ENCODE results near the gene NFIX. TPM values are rescaled to one million over a fixed set of nuclear protein-coding genes. Genes with fewer than 3 reads are reported as not detected.
"Not testable (repeated sequence)": the region's sequence is repeated elsewhere in the genome, so short reads cannot be mapped to it uniquely, and the experiment has no call there.

NFIX gene
- total RNA-seq, 2 experiments from 2014 or later, result 3.0 to 3.3 TPM

GRCh38 chr19:12948612-12949362 is 46.5 kb upstream of the NFIX start:
- peaks cover 0 to under 1% of the 10 kb centered on the region in 2 experiments for H3K9me3 ChIP-seq (ENCODE audit: control insufficient read depth in 1 of 2, insufficient read depth in 1 of 2, low read length in 2 of 2)
- H3K27ac ChIP-seq (ENCODE audit: low read depth in 1 of 2, low read length in 2 of 2), result no peak overlapping the region
- TF ChIP-seq, protein P1, sequence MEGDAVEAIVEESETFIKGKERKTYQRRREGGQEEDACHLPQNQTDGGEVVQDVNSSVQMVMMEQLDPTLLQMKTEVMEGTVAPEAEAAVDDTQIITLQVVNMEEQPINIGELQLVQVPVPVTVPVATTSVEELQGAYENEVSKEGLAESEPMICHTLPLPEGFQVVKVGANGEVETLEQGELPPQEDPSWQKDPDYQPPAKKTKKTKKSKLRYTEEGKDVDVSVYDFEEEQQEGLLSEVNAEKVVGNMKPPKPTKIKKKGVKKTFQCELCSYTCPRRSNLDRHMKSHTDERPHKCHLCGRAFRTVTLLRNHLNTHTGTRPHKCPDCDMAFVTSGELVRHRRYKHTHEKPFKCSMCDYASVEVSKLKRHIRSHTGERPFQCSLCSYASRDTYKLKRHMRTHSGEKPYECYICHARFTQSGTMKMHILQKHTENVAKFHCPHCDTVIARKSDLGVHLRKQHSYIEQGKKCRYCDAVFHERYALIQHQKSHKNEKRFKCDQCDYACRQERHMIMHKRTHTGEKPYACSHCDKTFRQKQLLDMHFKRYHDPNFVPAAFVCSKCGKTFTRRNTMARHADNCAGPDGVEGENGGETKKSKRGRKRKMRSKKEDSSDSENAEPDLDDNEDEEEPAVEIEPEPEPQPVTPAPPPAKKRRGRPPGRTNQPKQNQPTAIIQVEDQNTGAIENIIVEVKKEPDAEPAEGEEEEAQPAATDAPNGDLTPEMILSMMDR (IDR thresholded peaks at IDR 0.05), result no peak
- intact Hi-C loops (cut with DNase I, micrococcal nuclease), result no loop called here
- Mint-ChIP-seq H3K4me3 (peak overlapping the region; percentile 45), H3K36me3 (ENCODE audit: low read depth) (peaks cover 93% of the 10 kb centered on the region), H3K9me3 (no peaks in the 10 kb centered on the region), H3K27me3 (peaks cover 4% of the 10 kb centered on the region), H3K4me1 (ENCODE audit: low read depth) (peaks cover 29% of the 10 kb centered on the region), H3K27ac (peak overlapping the region; percentile 47)
- H3K4me1 ChIP-seq (ENCODE audit: insufficient read depth, low read length), result peaks cover 41% of the 10 kb centered on the region
- H3K27me3 ChIP-seq (ENCODE audit: control insufficient read depth in 1 of 2, insufficient read depth in 2 of 2, low read length in 2 of 2), result no peaks in the 10 kb centered on the region
- DNase-seq, result no peak
- POLR2A ChIA-PET, result interaction anchor here (0.5 to 1.5 kb wide), 2 partner anchors 16 to 1519 kb away, joined by 3 to 5 read pairs; partner anchors contain the start of gene FARSA
- no peak for ATAC-seq (ENCODE audit: poor library complexity)
- H3K4me3 ChIP-seq (ENCODE audit: low read length), result no peak overlapping the region
- peaks cover 69% of the 10 kb centered on the region for H3K36me3 ChIP-seq (ENCODE audit: insufficient read depth, low read length)
- CTCF ChIA-PET, result interaction anchor here (0.6 to 2.4 kb wide), 2 partner anchors 17 to 313 kb away, joined by 4 to 7 read pairs; no protein-coding TSS in a partner anchor

GRCh38 chr19:12949363-12950283 is 45.7 kb upstream of the NFIX start:
- no peak for DNase-seq
- Mint-ChIP-seq H3K4me3 (peak overlapping the region; percentile 61), H3K36me3 (ENCODE audit: low read depth) (peaks cover 93% of the 10 kb centered on the region), H3K4me1 (ENCODE audit: low read depth) (peaks cover 31% of the 10 kb centered on the region), H3K27me3 (peaks cover 4% of the 10 kb centered on the region), H3K9me3 (no peaks in the 10 kb centered on the region), H3K27ac (peak overlapping the region; percentile 36)
- ChIA-PET CTCF (interaction anchor here (2.4 kb wide), 1 partner anchor 16 kb away, joined by 7 read pairs; no protein-coding TSS in a partner anchor), POLR2A (interaction anchor here (0.5 kb wide), 1 partner anchor 1518 kb away, joined by 3 read pairs; no protein-coding TSS in a partner anchor)
- H3K36me3 ChIP-seq (ENCODE audit: insufficient read depth, low read length), result peaks cover 70% of the 10 kb centered on the region
- intact Hi-C loops (cut with DNase I, micrococcal nuclease), result no loop called here
- TF ChIP-seq, protein P1 (IDR thresholded peaks at IDR 0.05), result no peak
- no peaks in the 10 kb centered on the region for H3K9me3 ChIP-seq (ENCODE audit: control insufficient read depth in 1 of 2, insufficient read depth in 1 of 2, low read length in 2 of 2)
- no peaks in the 10 kb centered on the region for H3K27me3 ChIP-seq (ENCODE audit: control insufficient read depth in 1 of 2, insufficient read depth in 2 of 2, low read length in 2 of 2)
- no peak for ATAC-seq (ENCODE audit: poor library complexity)
- H3K27ac ChIP-seq (ENCODE audit: low read depth in 1 of 2, low read length in 2 of 2), result no peak overlapping the region
- H3K4me1 ChIP-seq (ENCODE audit: insufficient read depth, low read length), result peaks cover 41% of the 10 kb centered on the region
- no peak overlapping the region for H3K4me3 ChIP-seq (ENCODE audit: low read length)

DNA sequence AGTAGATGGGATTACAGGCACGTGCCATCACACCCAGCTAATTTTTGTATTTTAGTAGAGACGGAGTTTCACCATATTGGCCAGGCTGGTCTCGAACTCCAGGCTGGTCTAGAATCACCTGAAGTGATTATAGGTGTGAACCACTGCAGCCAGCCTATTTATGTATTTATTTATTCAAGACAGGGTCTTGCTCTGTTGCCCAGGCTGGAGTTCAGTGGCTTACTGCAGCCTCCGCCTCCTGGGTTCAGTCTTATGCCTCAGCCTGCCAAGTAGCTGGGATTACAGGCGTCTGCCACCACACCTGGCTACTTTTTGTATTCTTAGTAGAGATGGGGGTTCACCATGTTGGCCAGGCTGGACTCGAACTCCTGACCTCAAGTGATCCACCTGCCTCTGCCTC is 43.2 kb upstream of the NFIX start:
- POLR2A ChIA-PET, result interaction anchor here (2.0 kb wide), 1 partner anchor 14 kb away, joined by 8 read pairs; the partner anchor contains the start of gene CALR
- peaks cover 68% of the 10 kb centered on the region for H3K36me3 ChIP-seq (ENCODE audit: insufficient read depth, low read length)
- Mint-ChIP-seq H3K27ac (peak overlapping the region; percentile 39), H3K4me1 (ENCODE audit: low read depth) (peaks cover 23% of the 10 kb centered on the region), H3K36me3 (ENCODE audit: low read depth) (peaks cover 79% of the 10 kb centered on the region)
- H3K9me3 Mint-ChIP-seq; ATAC-seq (ENCODE audit: poor library complexity); H3K27me3 Mint-ChIP-seq; H3K4me3 ChIP-seq (ENCODE audit: low read length); H3K27me3 ChIP-seq (ENCODE audit: control insufficient read depth in 1 of 2, insufficient read depth in 2 of 2, low read length in 2 of 2); H3K9me3 ChIP-seq (ENCODE audit: control insufficient read depth in 1 of 2, insufficient read depth in 1 of 2, low read length in 2 of 2); H3K4me3 Mint-ChIP-seq; DNase-seq; intact Hi-C loops (cut with DNase I, micrococcal nuclease); H3K27ac ChIP-seq (ENCODE audit: low read depth in 1 of 2, low read length in 2 of 2): not testable (repeated sequence)
- CTCF ChIA-PET, result interaction anchor here (0.6 to 5.5 kb wide), 2 partner anchors 13 to 24 kb away, joined by 4 to 30 read pairs; no protein-coding TSS in a partner anchor
- H3K4me1 ChIP-seq (ENCODE audit: insufficient read depth, low read length), result peaks cover 39% of the 10 kb centered on the region
